ENCODE results near the gene PPL.
A peak's percentile ranks its signal among the peaks of the same experiment; 100 is the strongest.

The PPL gene

DNA sequence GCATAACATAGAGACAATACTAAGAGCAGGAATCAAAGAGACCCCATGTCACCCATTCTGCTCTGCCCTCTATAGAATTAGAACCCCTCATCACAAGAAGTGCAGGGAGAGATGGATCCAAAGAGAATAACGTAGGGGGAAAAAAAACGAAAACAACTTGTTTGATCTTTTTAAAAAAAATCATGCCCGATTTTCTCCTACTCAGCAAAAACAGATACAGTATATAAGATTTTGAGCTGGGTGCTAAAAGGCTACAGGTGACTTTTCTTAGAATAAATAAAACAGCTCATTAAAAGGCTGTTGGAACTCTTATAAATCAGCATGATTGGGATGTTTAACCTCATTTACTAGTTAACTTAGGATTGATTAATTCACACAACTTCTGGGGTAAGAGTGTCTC is 72.2 kb downstream of the PPL start:
- peaks cover 30% of the 10 kb centered on the region for H3K36me3 ChIP-seq (replicated peaks)
- no peak overlapping the region for H3K4me3 ChIP-seq (ENCODE audit: low read depth, low read length)
- in situ Hi-C loops (cut with HindIII; ENCODE audit: low pct_ligation_motif_present, low sequenced_read_pairs), result no loop called here
- no peak for DNase-seq
- no peak overlapping the region for H3K27ac ChIP-seq
- no peaks in the 10 kb centered on the region for H3K27me3 ChIP-seq (replicated peaks)
- TF ChIP-seq, protein P1, sequence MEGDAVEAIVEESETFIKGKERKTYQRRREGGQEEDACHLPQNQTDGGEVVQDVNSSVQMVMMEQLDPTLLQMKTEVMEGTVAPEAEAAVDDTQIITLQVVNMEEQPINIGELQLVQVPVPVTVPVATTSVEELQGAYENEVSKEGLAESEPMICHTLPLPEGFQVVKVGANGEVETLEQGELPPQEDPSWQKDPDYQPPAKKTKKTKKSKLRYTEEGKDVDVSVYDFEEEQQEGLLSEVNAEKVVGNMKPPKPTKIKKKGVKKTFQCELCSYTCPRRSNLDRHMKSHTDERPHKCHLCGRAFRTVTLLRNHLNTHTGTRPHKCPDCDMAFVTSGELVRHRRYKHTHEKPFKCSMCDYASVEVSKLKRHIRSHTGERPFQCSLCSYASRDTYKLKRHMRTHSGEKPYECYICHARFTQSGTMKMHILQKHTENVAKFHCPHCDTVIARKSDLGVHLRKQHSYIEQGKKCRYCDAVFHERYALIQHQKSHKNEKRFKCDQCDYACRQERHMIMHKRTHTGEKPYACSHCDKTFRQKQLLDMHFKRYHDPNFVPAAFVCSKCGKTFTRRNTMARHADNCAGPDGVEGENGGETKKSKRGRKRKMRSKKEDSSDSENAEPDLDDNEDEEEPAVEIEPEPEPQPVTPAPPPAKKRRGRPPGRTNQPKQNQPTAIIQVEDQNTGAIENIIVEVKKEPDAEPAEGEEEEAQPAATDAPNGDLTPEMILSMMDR (IDR thresholded peaks at IDR 0.05; ENCODE audit: low read depth, low read length, missing control alignments), result no peak

DNA sequence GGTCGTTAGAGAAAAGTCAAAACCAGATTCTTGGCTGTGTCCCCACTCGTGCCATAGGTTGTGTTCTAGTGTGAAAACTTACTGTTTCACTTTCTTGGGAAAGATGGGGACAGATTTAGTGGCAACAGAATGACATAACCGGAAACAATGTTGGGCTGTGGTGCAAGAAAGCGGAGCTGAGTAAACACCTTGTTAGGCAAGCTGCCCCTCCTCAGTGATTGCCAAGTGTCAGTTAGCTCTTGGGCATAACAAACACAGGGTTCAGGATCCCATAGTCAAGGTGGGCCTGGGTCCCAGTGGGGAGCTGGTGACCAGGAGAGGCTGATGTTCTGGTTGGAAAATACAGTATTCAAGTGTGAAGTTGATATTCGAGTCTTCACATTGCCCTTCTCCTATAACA is 74.3 kb downstream of the PPL start:
- H3K27ac ChIP-seq, result no peak overlapping the region
- no peaks in the 10 kb centered on the region for H3K27me3 ChIP-seq (replicated peaks)
- peaks cover 46% of the 10 kb centered on the region for H3K36me3 ChIP-seq (replicated peaks)
- in situ Hi-C loops (cut with HindIII; ENCODE audit: low pct_ligation_motif_present, low sequenced_read_pairs), result no loop called here
- no peak overlapping the region for H3K4me3 ChIP-seq (ENCODE audit: low read depth, low read length)
- TF ChIP-seq, protein P1 (IDR thresholded peaks at IDR 0.05; ENCODE audit: low read depth, low read length, missing control alignments), result no peak
- no peak for DNase-seq

DNA sequence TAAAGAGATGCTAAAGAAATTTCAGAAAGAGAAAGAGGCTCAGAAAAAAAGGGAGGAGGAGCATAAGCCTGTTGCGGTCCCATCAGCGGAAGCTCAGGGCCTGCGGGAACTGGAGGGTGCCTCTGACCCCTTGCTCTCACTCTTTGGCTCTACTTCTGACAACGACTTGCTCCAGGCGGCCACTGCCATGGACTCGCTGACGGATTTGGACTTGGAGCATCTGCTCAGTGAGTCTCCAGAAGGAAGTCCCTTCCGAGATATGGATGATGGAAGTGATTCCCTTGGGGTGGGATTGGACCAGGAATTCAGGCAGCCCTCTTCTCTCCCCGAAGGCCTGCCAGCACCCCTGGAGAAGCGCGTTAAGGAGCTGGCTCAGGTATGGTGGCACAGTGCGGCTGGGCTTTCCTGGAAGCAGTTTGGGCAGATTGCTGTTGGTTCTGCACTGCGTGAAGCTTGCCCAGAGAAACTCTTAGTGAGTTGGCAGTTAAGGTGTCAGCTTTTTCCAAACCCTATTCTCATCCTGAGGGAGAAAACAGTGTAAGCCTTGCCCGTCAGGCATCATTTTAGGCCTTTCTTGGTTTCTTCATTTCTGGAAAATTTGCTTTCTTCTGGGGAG is 76.1 kb downstream of the PPL start:
- no peak for DNase-seq
- Histone ChIP-seq H3K36me3 (replicated peaks) (peaks cover 57% of the 10 kb centered on the region), H3K4me3 (ENCODE audit: low read depth, low read length) (no peak overlapping the region), H3K27ac (no peak overlapping the region), H3K27me3 (replicated peaks) (no peaks in the 10 kb centered on the region)
- in situ Hi-C loops (cut with HindIII; ENCODE audit: low pct_ligation_motif_present, low sequenced_read_pairs), result no loop called here
- TF ChIP-seq, protein P1 (IDR thresholded peaks at IDR 0.05; ENCODE audit: low read depth, low read length, missing control alignments), result no peak

DNA sequence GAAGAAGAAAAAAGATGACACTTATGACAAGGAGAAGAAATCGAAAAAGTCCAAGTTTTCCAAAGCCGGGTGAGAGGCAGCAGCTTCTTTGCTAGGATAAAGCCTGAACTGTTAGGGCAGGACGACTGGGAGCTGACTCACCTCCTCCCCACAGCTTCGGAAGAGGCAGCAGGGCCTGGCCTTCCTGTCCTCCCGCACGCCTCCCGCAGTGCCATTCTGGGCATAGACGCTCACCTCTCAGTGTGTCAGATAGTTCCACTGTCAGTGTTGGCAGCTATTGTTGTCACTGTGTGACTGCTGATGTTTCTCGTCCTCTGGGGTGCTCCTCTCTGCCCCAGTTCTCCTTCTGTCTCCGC is 77.1 kb downstream of the PPL start:
- Histone ChIP-seq H3K27ac (peak overlapping the region; percentile 7), H3K36me3 (replicated peaks) (peaks cover 65% of the 10 kb centered on the region)

DNA sequence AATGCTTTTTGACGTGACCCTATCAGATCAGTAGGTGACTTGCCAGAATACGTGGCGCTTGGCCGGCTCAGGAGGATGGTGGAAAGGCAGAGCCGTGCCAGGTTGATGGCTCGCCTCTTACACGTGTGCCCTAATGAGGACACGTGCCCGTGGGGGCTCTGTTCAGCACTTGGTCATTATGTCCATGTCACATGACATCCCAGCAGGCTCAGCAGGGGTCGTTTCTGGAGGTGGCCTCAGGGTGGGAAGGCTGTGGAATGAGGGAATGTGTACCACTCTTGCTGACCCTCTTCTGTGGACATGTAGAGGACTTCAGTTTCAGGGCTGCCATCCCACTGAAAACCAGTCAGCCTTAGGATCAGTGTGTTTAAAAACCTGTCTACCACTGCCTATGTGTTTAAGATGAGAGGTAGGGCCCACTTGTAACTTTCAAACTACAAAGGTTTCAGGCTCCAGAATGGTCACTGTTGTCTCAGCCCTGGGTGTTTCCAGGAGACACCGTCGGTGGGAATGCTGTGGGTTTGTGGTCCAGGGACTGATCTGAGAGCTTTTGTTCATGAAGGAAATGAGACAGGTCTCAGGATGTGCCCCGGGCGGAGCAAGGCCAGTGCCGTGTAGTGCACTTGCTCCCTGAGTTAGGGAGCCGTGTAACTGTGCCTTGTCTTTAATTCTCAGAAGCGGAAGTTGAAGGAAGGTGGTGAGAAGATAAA is 77.6 kb downstream of the PPL start:
- peak; percentile 8 for DNase-seq
- in situ Hi-C loops (cut with HindIII; ENCODE audit: low pct_ligation_motif_present, low sequenced_read_pairs), result no loop called here
- H3K4me3 ChIP-seq (ENCODE audit: low read depth, low read length), result no peak overlapping the region
- H3K36me3 ChIP-seq (replicated peaks), result peaks cover 67% of the 10 kb centered on the region
- H3K27ac ChIP-seq, result peak overlapping the region; percentile 7
- H3K27me3 ChIP-seq (replicated peaks), result no peaks in the 10 kb centered on the region
- TF ChIP-seq, protein P1 (IDR thresholded peaks at IDR 0.05; ENCODE audit: low read depth, low read length, missing control alignments), result no peak

More for the DNA sequence above, 77.1 kb downstream of the PPL start:
- in situ Hi-C loops (cut with HindIII; ENCODE audit: low pct_ligation_motif_present, low sequenced_read_pairs), result no loop called here
- TF ChIP-seq, protein P1 (IDR thresholded peaks at IDR 0.05; ENCODE audit: low read depth, low read length, missing control alignments), result no peak
- Histone ChIP-seq H3K4me3 (ENCODE audit: low read depth, low read length) (no peak overlapping the region), H3K27me3 (replicated peaks) (no peaks in the 10 kb centered on the region)
- DNase-seq, result peak; percentile 39

Data from brain microvascular endothelial cell (primary cell).